ENCODE results near the gene BCAS1. TPM values are rescaled to one million over a fixed set of nuclear protein-coding genes. Genes with fewer than 3 reads are reported as not detected.

The BCAS1 gene
- total RNA-seq, 4 donors from 2014 or later, result not detected

DNA sequence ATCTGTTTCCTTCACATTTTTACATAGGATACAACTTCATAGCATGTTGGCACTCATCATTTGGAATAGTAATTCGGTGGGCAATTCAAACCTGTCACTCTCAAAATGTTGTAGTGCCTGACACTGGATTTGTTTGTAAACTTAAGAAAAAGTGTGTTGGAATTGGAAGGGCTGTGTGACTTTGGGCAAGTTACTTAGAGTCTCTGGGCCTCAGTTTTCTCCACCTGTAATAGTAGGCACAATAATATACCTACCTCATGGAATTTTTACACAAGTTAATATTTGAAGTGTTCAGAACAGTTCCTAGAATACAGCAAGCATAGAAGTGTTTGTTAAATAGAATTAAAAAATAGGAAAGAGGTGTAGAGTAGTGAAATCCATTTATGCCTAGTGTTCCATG, 15.0 kb upstream of the BCAS1 start:
- TF ChIP-seq, protein P1, sequence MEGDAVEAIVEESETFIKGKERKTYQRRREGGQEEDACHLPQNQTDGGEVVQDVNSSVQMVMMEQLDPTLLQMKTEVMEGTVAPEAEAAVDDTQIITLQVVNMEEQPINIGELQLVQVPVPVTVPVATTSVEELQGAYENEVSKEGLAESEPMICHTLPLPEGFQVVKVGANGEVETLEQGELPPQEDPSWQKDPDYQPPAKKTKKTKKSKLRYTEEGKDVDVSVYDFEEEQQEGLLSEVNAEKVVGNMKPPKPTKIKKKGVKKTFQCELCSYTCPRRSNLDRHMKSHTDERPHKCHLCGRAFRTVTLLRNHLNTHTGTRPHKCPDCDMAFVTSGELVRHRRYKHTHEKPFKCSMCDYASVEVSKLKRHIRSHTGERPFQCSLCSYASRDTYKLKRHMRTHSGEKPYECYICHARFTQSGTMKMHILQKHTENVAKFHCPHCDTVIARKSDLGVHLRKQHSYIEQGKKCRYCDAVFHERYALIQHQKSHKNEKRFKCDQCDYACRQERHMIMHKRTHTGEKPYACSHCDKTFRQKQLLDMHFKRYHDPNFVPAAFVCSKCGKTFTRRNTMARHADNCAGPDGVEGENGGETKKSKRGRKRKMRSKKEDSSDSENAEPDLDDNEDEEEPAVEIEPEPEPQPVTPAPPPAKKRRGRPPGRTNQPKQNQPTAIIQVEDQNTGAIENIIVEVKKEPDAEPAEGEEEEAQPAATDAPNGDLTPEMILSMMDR (IDR thresholded peaks at IDR 0.05; ENCODE audit: low read depth), result no peak

DNA sequence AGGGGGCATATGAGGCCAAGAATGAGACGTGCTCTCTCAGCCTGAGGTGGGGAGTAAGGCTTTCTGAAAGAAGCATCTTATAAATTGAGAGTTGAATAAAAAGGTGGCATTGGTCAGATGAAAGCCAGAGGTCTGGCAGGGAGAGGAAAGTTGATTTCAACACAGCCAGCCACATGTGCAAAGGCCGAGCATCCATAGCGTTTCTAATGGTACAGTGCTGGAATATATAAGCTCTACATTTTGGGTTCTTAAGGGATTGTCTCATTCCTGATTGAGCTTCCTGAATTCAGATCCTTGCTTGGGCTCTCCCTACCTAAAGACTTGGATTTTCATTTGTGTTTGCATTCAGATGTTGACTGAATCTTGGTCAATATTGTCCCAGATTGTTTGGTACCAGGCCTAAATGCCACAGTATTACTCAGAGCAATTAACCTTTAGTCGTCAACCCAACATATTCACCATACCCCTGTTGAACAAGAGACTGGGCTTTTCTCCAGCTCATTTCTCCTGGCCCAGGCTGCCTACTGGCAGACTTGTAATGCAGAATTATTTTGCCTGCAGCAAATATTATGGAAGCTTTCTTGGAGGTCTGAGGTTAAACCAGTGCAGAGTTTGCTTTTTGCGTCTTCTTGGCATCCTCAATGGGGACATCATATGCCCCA, 14.5 kb upstream of the BCAS1 start:
- TF ChIP-seq, protein P1 (IDR thresholded peaks at IDR 0.05; ENCODE audit: low read depth), result no peak

DNA sequence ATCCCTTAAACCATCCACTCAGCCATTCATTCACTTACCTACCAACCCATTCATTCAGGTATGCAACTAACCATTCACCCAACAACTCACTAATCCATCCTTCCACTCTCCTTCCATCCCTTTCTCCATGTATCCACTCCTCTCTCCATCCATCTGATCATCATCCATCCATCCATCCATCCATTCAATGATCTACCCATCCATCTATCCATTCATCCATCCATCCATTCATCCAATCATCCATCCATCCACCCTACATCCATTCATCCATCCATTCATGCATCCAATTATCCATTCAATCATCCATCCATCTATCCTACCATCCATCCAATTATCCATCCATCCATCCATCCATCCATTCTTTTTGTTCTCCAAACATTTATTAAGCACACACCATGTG, 13.8 kb upstream of the BCAS1 start:
- TF ChIP-seq, protein P1 (IDR thresholded peaks at IDR 0.05; ENCODE audit: low read depth), result no peak

DNA sequence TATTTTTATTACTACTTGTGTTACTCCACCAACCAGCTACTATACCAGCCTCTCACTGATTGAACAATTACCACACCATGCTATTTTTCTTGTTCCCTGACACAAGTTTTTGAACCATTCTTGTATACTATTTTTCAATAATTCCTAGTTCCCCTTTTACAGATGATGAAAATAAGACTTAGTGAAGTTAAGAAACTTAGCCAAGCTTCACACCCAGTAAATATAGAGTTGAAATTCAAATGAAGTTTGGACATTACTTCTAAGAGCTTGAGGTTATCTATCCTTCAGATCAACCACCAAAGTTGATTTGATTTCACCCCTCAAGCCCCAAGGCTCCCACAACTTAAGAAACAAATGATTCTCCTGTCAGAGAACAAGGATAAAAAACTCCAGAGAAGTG, 13.1 kb upstream of the BCAS1 start:
- TF ChIP-seq, protein P1 (IDR thresholded peaks at IDR 0.05; ENCODE audit: low read depth), result no peak

DNA sequence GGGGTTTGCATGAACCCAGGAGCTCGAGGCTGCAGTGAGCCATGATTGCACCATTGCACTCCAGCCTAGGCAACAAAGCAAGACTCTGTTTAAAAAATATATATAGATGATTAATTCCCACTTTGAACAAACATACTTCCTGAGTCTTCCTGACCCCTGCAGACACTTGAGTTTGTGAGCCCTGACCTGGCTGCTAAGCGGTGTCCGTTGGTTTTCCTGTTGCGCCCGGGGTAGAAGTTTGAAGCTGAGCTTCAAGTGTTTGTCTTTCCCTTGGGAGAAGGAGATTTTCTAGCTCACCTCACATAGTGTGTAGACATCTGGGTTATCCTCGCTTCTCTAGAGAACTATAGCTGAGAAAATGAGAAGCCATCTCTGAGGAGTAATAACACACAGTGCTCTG, 11.7 kb upstream of the BCAS1 start:
- TF ChIP-seq, protein P1 (IDR thresholded peaks at IDR 0.05; ENCODE audit: low read depth), result no peak

DNA sequence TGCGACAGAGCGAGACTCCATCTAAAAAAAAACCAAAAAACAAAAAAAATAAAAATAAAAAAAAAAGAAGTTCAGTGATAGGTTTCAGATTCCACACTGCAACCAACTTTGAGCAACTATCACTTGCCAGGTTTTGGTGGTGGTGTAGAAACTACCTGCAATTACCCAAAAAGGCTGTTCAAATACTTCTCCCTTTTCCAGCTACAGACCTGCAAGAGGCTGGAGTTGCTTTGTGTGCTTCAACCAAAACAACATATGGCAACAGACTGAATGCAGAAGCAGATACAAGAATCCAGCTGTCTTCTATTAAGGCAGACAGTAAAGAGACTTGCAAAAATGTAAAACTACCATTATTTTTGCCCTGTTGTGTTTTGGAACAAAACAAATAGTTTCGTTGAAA, 9.3 kb upstream of the BCAS1 start:
- TF ChIP-seq, protein P1 (IDR thresholded peaks at IDR 0.05; ENCODE audit: low read depth), result no peak

DNA sequence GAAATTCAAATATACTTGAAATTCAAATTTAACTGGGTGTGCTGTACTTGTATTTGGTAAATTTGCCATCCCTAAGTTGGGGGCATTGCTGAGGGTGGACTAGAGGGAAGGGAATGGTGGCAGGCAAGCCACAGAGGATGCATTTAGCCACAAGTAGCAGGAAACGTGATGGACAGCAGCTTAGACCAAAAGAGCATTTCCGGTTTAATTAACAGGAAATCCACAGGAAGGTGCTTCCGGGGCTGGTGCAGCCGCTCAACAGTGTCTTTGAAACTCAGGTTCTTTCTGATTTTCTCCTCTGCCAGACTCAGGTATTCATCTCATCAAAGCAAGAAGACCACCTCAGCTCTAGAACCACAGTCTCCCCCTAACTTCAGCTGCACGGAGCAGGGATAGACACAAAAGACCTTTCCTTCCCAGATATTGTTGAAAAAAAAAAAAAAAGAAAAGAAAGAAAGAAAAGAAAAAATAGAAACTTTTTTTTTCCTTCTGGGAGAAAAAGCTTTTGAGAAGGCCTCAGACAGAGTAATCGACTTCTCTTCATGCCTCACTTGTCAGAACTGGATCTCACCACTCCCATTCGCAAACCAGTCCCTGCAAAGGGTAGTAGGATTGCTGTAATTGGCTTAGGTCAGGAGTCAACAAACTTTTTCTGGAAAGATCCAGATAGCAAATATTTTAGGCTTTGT, 8.0 kb upstream of the BCAS1 start:
- TF ChIP-seq, protein P1 (IDR thresholded peaks at IDR 0.05; ENCODE audit: low read depth), result no peak

All from subcutaneous adipose tissue (tissue), 4 donors.